Measurements from ENCODE around the gene NEK6.

DNA sequence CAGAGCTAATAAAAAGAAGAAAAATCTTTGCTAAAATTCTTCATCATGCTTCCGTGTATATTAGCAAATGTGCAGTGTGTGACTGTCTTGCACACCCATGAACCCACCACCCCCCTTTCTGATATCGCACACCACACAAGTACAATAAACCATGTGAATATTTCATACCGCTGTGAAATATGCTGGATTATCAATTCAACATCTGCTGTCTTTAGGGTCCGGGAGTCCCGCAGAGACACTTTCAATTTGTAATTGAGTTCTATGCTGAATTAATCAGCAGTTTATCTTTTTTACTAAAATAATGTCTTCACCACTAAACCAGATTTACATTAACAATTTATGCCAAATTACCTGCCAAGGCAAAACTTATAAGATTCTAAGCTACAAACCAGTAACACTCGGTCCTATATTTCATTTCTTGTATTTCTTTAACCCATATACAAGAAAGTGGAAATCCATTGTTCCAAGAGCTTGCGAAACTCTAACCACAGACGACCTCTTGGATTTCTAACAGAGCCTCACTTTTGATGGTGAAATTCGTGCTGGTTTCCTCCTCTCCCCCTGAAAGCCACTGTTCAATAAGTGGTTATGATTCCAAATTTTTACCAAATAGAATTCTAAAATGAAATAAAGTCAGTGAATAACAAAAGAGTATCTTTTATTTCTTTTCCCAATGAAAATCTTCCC is 113.3 kb downstream of the NEK6 start:
- TF ChIP-seq, protein P1, sequence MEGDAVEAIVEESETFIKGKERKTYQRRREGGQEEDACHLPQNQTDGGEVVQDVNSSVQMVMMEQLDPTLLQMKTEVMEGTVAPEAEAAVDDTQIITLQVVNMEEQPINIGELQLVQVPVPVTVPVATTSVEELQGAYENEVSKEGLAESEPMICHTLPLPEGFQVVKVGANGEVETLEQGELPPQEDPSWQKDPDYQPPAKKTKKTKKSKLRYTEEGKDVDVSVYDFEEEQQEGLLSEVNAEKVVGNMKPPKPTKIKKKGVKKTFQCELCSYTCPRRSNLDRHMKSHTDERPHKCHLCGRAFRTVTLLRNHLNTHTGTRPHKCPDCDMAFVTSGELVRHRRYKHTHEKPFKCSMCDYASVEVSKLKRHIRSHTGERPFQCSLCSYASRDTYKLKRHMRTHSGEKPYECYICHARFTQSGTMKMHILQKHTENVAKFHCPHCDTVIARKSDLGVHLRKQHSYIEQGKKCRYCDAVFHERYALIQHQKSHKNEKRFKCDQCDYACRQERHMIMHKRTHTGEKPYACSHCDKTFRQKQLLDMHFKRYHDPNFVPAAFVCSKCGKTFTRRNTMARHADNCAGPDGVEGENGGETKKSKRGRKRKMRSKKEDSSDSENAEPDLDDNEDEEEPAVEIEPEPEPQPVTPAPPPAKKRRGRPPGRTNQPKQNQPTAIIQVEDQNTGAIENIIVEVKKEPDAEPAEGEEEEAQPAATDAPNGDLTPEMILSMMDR (conservative IDR thresholded peaks at IDR 0.05; ENCODE audit: low read length) = no peak
- no peak for TF ChIP-seq EZH2phosphoT487 (IDR thresholded peaks at IDR 0.05; ENCODE audit: borderline replicate concordance, low read depth, low read length)
